GM23338 (cell line): ENCODE results near the gene TMEM255B. TPM values are rescaled to one million over a fixed set of nuclear protein-coding genes. Genes with fewer than 3 reads are reported as not detected.

ENCODE experiments used
- ATAC-seq: fragments of 200-7000 bp; cut with Tn5 transposase; 3 replicates; pipeline ENCODE4 v1.9.1; 2020
- DNase-seq: peaks from one replicate; pipeline ENCODE4 v3.0.0-alpha.2; 2015; ENCODE audit warnings: low spot score
- H2AFZ ChIP-seq: fragments of 200-600 bp; sonication (generic); 2 replicates; pipeline ENCODE4 v1.8.0; 2016; ENCODE audit warnings: antibody characterized with exemption, mild to moderate bottlenecking, moderate library complexity
- H3F3A ChIP-seq: fragments of 200-600 bp; sonication (generic); replicated peaks from 2 replicates; pipeline ENCODE4 v1.8.0; 2017; ENCODE audit warnings: antibody characterized with exemption, mixed run types, low read depth
- H3K27ac ChIP-seq: fragments of 200-600 bp; sonication (generic); 2 replicates; pipeline ENCODE4 v1.6.1; 2016; ENCODE audit warnings: low read depth
- H3K27me3 ChIP-seq: fragments of 200-600 bp; sonication (generic); 2 replicates; pipeline ENCODE4 v1.8.0; 2016; ENCODE audit warnings: mild to moderate bottlenecking, mixed run types, moderate library complexity; ENCODE audit not compliant: insufficient read depth
- H3K36me3 ChIP-seq: fragments of 200-600 bp; sonication (generic); 2 replicates; pipeline ENCODE4 v1.8.0; 2016; ENCODE audit warnings: mild to moderate bottlenecking; ENCODE audit not compliant: insufficient read depth
- H3K4me1 ChIP-seq: fragments of 200-600 bp; sonication (generic); 2 replicates; pipeline ENCODE4 v1.8.0; 2016; ENCODE audit warnings: mild to moderate bottlenecking, moderate library complexity; ENCODE audit not compliant: insufficient read depth
- H3K4me2 ChIP-seq: fragments of 200-600 bp; sonication (generic); 2 replicates; pipeline ENCODE4 v1.7.1; 2017; ENCODE audit warnings: mixed run types
- H3K4me3 ChIP-seq: fragments of 200-600 bp; sonication (generic); 2 replicates; pipeline ENCODE4 v1.6.1; 2016; ENCODE audit warnings: mixed run types
- H3K79me2 ChIP-seq: fragments of 200-600 bp; sonication (generic); replicated peaks from 2 replicates; pipeline ENCODE4 v1.8.0; 2017; ENCODE audit warnings: mild to moderate bottlenecking; ENCODE audit not compliant: insufficient read depth
- H3K9me2 ChIP-seq: fragments of 200-600 bp; sonication (generic); 2 replicates; pipeline ENCODE4 v1.8.0; 2017; ENCODE audit not compliant: insufficient read depth
- H4K20me1 ChIP-seq: fragments of 200-600 bp; sonication (generic); replicated peaks from 2 replicates; pipeline ENCODE4 v1.8.0; 2017; ENCODE audit warnings: mild to moderate bottlenecking; ENCODE audit not compliant: insufficient read depth
- H3K27ac Mint-ChIP-seq: 2 replicates; pipeline ENCODE4 v1.8.0; 2020; ENCODE audit warnings: inconsistent platforms, mild to moderate bottlenecking, moderate library complexity, mixed read lengths
- H3K27me3 Mint-ChIP-seq: 3 replicates; pipeline ENCODE4 v1.8.0; 2022; ENCODE audit warnings: low read depth, mild to moderate bottlenecking, moderate library complexity, mixed read lengths, inconsistent platforms; ENCODE audit not compliant: insufficient read depth, poor library complexity
- H3K36me3 Mint-ChIP-seq: 3 replicates; pipeline ENCODE4 v1.8.0; 2021; ENCODE audit warnings: low read depth, mild to moderate bottlenecking, inconsistent platforms, moderate library complexity, mixed read lengths
- H3K4me1 Mint-ChIP-seq: 3 replicates; pipeline ENCODE4 v1.8.0; 2020; ENCODE audit warnings: mild to moderate bottlenecking, inconsistent platforms, mixed read lengths
- H3K4me3 Mint-ChIP-seq: 3 replicates; pipeline ENCODE4 v1.8.0; 2021; ENCODE audit warnings: moderate library complexity, mild to moderate bottlenecking, inconsistent platforms, mixed read lengths
- H3K9me3 Mint-ChIP-seq: 3 replicates; pipeline ENCODE4 v1.8.0; 2020; ENCODE audit warnings: moderate library complexity, mild to moderate bottlenecking, inconsistent platforms, mixed read lengths
- CTCF ChIP-seq, 2 experiments: fragments of 200-600 bp in 1 of 2; sonication (generic) in 1 of 2; conservative IDR thresholded peaks; 2 replicates each; pipeline versions ENCODE4 v1.5.1 to v1.6.1; 2016 to 2017; ENCODE audit warnings: antibody characterized with exemption in 2 of 2, low read depth in 2 of 2, mild to moderate bottlenecking in 2 of 2, moderate library complexity in 1 of 2
- ETS1 ChIP-seq: IDR thresholded peaks from 2 replicates; pipeline ENCODE4 v1.6.1; 2016; ENCODE audit warnings: antibody characterized with exemption
- EZH2 ChIP-seq: fragments of 200-600 bp; sonication (generic); IDR thresholded peaks from one replicate; pipeline ENCODE4 v1.8.0; 2017; ENCODE audit warnings: antibody characterized with exemption, mild to moderate bottlenecking, low read depth; ENCODE audit not compliant: unreplicated experiment
- JUNB ChIP-seq: IDR thresholded peaks from one replicate; pipeline ENCODE4 v1.6.1; 2016; ENCODE audit warnings: antibody characterized with exemption; ENCODE audit not compliant: unreplicated experiment
- NANOG ChIP-seq: IDR thresholded peaks from 2 replicates; pipeline ENCODE4 v1.6.1; 2016; ENCODE audit warnings: antibody characterized with exemption, borderline replicate concordance
- POLR2AphosphoS5 ChIP-seq: IDR thresholded peaks from 2 replicates; pipeline ENCODE4 v1.6.1; 2016; ENCODE audit warnings: antibody characterized with exemption, low read depth
- STAT1 ChIP-seq: IDR thresholded peaks from one replicate; pipeline ENCODE4 v1.6.1; 2016; ENCODE audit warnings: antibody characterized with exemption; ENCODE audit not compliant: unreplicated experiment
- ZNF114 ChIP-seq: fragments of 250-450 bp; sonication (Bioruptor Pico); IDR thresholded peaks from 2 replicates; pipeline ENCODE4 v1.5.0; 2020; ENCODE audit warnings: mild to moderate bottlenecking, moderate library complexity
- polyA plus RNA-seq: library from polyadenylated mRNA; unstranded; fragments of >200 nt; fragmentation: Nextera tagmentation; extraction: Ambion mirVana; gene quantifications from 2 replicates; pipeline ENCODE4 v1.2.1, GENCODE V29; 2016
- total RNA-seq: library from RNA; depleted of rRNA; stranded (reverse); fragments of >200 nt; shearing (Covaris generic); gene quantifications from 2 replicates; pipeline ENCODE4 v1.2.3, GENCODE V29; 2014

Gene TMEM255B
- total and polyA plus RNA-seq, 2 experiments from 2014 or later: 0.69 to 4.4 TPM

- Histone ChIP-seq H2AFZ (no peak overlapping the region), H4K20me1 (no peaks in the 10 kb centered on the region), H3K4me3 (no peak overlapping the region), H3K27me3 (no peaks in the 10 kb centered on the region), H3K9me2 (peaks cover 7% of the 10 kb centered on the region; the same call in 1 of the 2 replicates), H3K36me3 (no peaks in the 10 kb centered on the region), H3K4me1 (0 out of 2 replicates have a peak, but pooled peaks cover 2% of the 10 kb centered on the region), H3K27ac (no peak overlapping the region), H3K79me2 (no peaks in the 10 kb centered on the region), H3K4me2 (no peak overlapping the region), H3F3A (peaks cover 16% of the 10 kb centered on the region)
- DNase-seq: no peak
- ATAC-seq: no peak
- Mint-ChIP-seq H3K9me3 (peaks cover 25% of the 10 kb centered on the region), H3K27ac (no peak overlapping the region), H3K36me3 (peaks cover 6% of the 10 kb centered on the region; the same call in 1 of the 3 replicates), H3K27me3 (peaks cover 20% of the 10 kb centered on the region), H3K4me1 (0 out of 3 replicates have a peak, but pooled peaks cover 3% of the 10 kb centered on the region), H3K4me3 (no peak overlapping the region)
- TF ChIP-seq STAT1 (no peak), ETS1 (no peak), ZNF114 (CRISPR knock-in tag) (no peak), CTCF (conservative IDR thresholded peaks at IDR 0.05; ENCODE audit: low read depth in 2 of 2) (no peak), POLR2AphosphoS5 (no peak), EZH2 (no peak)
Measured at GRCh38 chr13:113729187-113730019, 29.6 kb upstream of the TMEM255B start.

GRCh38 chr13:113730258-113730691 is 28.8 kb upstream of the TMEM255B start:
- Histone ChIP-seq H3K4me1 (no peaks in the 10 kb centered on the region), H4K20me1 (no peaks in the 10 kb centered on the region), H3K4me2 (no peak overlapping the region), H3K4me3 (no peak overlapping the region), H2AFZ (no peak overlapping the region), H3F3A (peaks cover 16% of the 10 kb centered on the region), H3K79me2 (no peaks in the 10 kb centered on the region), H3K36me3 (no peaks in the 10 kb centered on the region), H3K9me2 (peaks cover 7% of the 10 kb centered on the region; the same call in 1 of the 2 replicates), H3K27ac (no peak overlapping the region), H3K27me3 (no peaks in the 10 kb centered on the region)
- peaks cover 26% of the 10 kb centered on the region for H3K9me3 Mint-ChIP-seq
- H3K27me3 Mint-ChIP-seq: peaks cover 22% of the 10 kb centered on the region
- peak; percentile 34 for ATAC-seq
- no peaks in the 10 kb centered on the region for H3K4me1 Mint-ChIP-seq
- no peak overlapping the region for H3K4me3 Mint-ChIP-seq
- DNase-seq: no peak
- no peak overlapping the region for H3K27ac Mint-ChIP-seq
- TF ChIP-seq NANOG (no peak), POLR2AphosphoS5 (no peak), STAT1 (no peak), JUNB (no peak)
- peaks cover 6% of the 10 kb centered on the region; the same call in 1 of the 3 replicates for H3K36me3 Mint-ChIP-seq
